HEK293 (cell line): ENCODE data around the gene SCIMP.

ENCODE experiments used
- CTCF ChIA-PET: fragments of 350-600 bp; formaldehyde crosslinking; extraction: SDS; loops from one replicate; lab custom pipeline; 2021; ENCODE audit warnings: antibody characterized with exemption; lab: Yijun Ruan, JAX
- POLR2A ChIA-PET: fragments of 300-600 bp; formaldehyde crosslinking; extraction: SDS; loops from one replicate; lab custom pipeline; 2020; ENCODE audit warnings: antibody characterized with exemption, inconsistent platforms; lab: Yijun Ruan, JAX
- H3K27ac ChIP-seq: fragments of 200-500 bp; sonication (Bioruptor generic); 2 replicates; pipeline ENCODE4 v1.5.1; 2014; ENCODE audit warnings: low read depth, low read length, control low read depth, inconsistent platforms; ENCODE audit errors: extremely low read depth
- H3K36me3 ChIP-seq, 2 experiments: fragments of 200-500 bp in 1 of 2; sonication (Bioruptor generic) in 1 of 2; 1 replicate in 1 of 2; 2 replicates in 1 of 2; pipeline ENCODE4 v1.5.1; 2014 to 2017; ENCODE audit warnings: inconsistent platforms in 2 of 2, low read length in 2 of 2; ENCODE audit not compliant: control insufficient read depth in 2 of 2, insufficient read depth in 1 of 2
- H3K4me1 ChIP-seq: fragments of 200-500 bp; sonication (Bioruptor generic); 2 replicates; pipeline ENCODE4 v1.5.1; 2014; ENCODE audit warnings: mild to moderate bottlenecking, low read length, inconsistent platforms; ENCODE audit not compliant: control insufficient read depth, insufficient read depth
- H3K4me3 ChIP-seq: 2 replicates; pipeline ENCODE4 v1.5.1; 2011; ENCODE audit warnings: low read depth, mild to moderate bottlenecking, control low read depth, low read length, moderate library complexity
- H3K9me3 ChIP-seq: fragments of 200-500 bp; sonication (Bioruptor generic); 2 replicates; pipeline ENCODE4 v1.5.1; 2014; ENCODE audit warnings: low read depth, low read length, inconsistent platforms; ENCODE audit not compliant: control insufficient read depth, insufficient read depth
- BCL6B ChIP-seq: fragments of 450-650 bp; formaldehyde crosslinking; IDR thresholded peaks from 2 replicates; pipeline ENCODE4 v1.5.1; 2017; ENCODE audit warnings: missing biosample characterization, missing genetic modification characterization
- KLF10 ChIP-seq: fragments of 450-650 bp; IDR thresholded peaks from 2 replicates; pipeline ENCODE4 v1.5.1; 2018; ENCODE audit warnings: missing biosample characterization, mild to moderate bottlenecking, missing genetic modification characterization
- KLF16 ChIP-seq: fragments of 450-650 bp; formaldehyde crosslinking; IDR thresholded peaks from 2 replicates; pipeline ENCODE4 v1.5.1; 2017; ENCODE audit warnings: missing biosample characterization, missing genetic modification characterization
- PRDM6 ChIP-seq: fragments of 450-650 bp; formaldehyde crosslinking; IDR thresholded peaks from 2 replicates; pipeline ENCODE4 v1.5.1; 2017; ENCODE audit warnings: missing biosample characterization, missing genetic modification characterization
- SETDB1 ChIP-seq: IDR thresholded peaks from one replicate; pipeline ENCODE4 v1.6.1; 2017; ENCODE audit warnings: mild to moderate bottlenecking, low read length, moderate library complexity, mixed read lengths; ENCODE audit not compliant: insufficient read length
- ZNF140 ChIP-seq: fragments of 450-650 bp; formaldehyde crosslinking; IDR thresholded peaks from 2 replicates; pipeline ENCODE4 v1.5.1; 2016; ENCODE audit warnings: missing biosample characterization, missing genetic modification characterization
- ZNF169 ChIP-seq: fragments of 450-650 bp; formaldehyde crosslinking; IDR thresholded peaks from 2 replicates; pipeline ENCODE4 v1.5.1; 2016; ENCODE audit warnings: missing biosample characterization, missing genetic modification characterization
- ZNF23 ChIP-seq: fragments of 450-650 bp; formaldehyde crosslinking; IDR thresholded peaks from 2 replicates; pipeline ENCODE4 v1.5.1; 2016; ENCODE audit warnings: missing biosample characterization, missing genetic modification characterization, borderline replicate concordance
- ZNF394 ChIP-seq: fragments of 450-650 bp; formaldehyde crosslinking; IDR thresholded peaks from 2 replicates; pipeline ENCODE4 v1.5.1; 2016; ENCODE audit warnings: missing biosample characterization, missing genetic modification characterization, mild to moderate bottlenecking, moderate library complexity, borderline replicate concordance
- ZNF610 ChIP-seq: fragments of 450-650 bp; formaldehyde crosslinking; IDR thresholded peaks from 2 replicates; pipeline ENCODE4 v1.5.1; 2016; ENCODE audit warnings: missing biosample characterization, missing genetic modification characterization, borderline replicate concordance
- ZNF623 ChIP-seq: fragments of 450-650 bp; formaldehyde crosslinking; IDR thresholded peaks from 2 replicates; pipeline ENCODE4 v1.5.1; 2016; ENCODE audit warnings: missing biosample characterization, missing genetic modification characterization
- ZNF639 ChIP-seq: fragments of 450-650 bp; formaldehyde crosslinking; IDR thresholded peaks from 2 replicates; pipeline ENCODE4 v1.5.1; 2016; ENCODE audit warnings: missing biosample characterization, missing genetic modification characterization
- ZNF660 ChIP-seq: fragments of 450-650 bp; IDR thresholded peaks from 2 replicates; pipeline ENCODE4 v1.5.1; 2018; ENCODE audit warnings: missing biosample characterization, mild to moderate bottlenecking, missing genetic modification characterization
- ZSCAN23 ChIP-seq: fragments of 450-650 bp; formaldehyde crosslinking; IDR thresholded peaks from 2 replicates; pipeline ENCODE4 v1.5.1; 2016; ENCODE audit warnings: missing biosample characterization, missing genetic modification characterization
- TF ChIP-seq, protein P1 (sequence below): fragments of 450-650 bp; formaldehyde crosslinking; IDR thresholded peaks from 2 replicates; pipeline ENCODE4 v1.5.1; 2016; ENCODE audit warnings: missing biosample characterization, missing genetic modification characterization, borderline replicate concordance
- TF ChIP-seq, protein P2 (sequence below): fragments of 450-650 bp; formaldehyde crosslinking; IDR thresholded peaks from 2 replicates; pipeline ENCODE4 v1.5.1; 2016; ENCODE audit warnings: missing biosample characterization, missing genetic modification characterization
- TF ChIP-seq, protein P3 (sequence below): fragments of 450-650 bp; formaldehyde crosslinking; IDR thresholded peaks from 2 replicates; pipeline ENCODE4 v1.5.1; 2017; ENCODE audit warnings: missing biosample characterization, missing genetic modification characterization

SCIMP gene

GRCh38 chr17:5203908-5204294 is 30.8 kb downstream of the SCIMP start:
- no peak overlapping the region for H3K27ac ChIP-seq
- no peak overlapping the region for H3K4me3 ChIP-seq
- ChIA-PET POLR2A (interaction anchor here (1.4 kb wide), 1 partner anchor 235 kb away, joined by 4 read pairs; the partner anchor contains the start of gene C1QBP), CTCF (no interaction called here)
- TF ChIP-seq ZNF169 (tag by site-specific recombination), result no peak
- TF ChIP-seq SETDB1, result peak; percentile 88
- H3K9me3 ChIP-seq, result no peaks in the 10 kb centered on the region
- H3K4me1 ChIP-seq, result no peaks in the 10 kb centered on the region
- H3K36me3 ChIP-seq, result no peaks in the 10 kb centered on the region

GRCh38 chr17:5203178-5203907 is 31.3 kb downstream of the SCIMP start:
- no peaks in the 10 kb centered on the region for H3K4me1 ChIP-seq
- no peaks in the 10 kb centered on the region for H3K36me3 ChIP-seq
- TF ChIP-seq SETDB1 (no peak), ZNF660 (tag by site-specific recombination) (no peak), ZNF23 (tag by site-specific recombination) (no peak), BCL6B (no peak), ZNF140 (no peak), ZNF639 (tag by site-specific recombination) (no peak), KLF10 (tag by site-specific recombination) (no peak), PRDM6 (tag by site-specific recombination) (no peak), KLF16 (tag by site-specific recombination) (no peak), ZNF394 (tag by site-specific recombination) (no peak), ZSCAN23 (no peak), ZNF623 (tag by site-specific recombination) (no peak), ZNF610 (no peak)
- TF ChIP-seq, protein P1, sequence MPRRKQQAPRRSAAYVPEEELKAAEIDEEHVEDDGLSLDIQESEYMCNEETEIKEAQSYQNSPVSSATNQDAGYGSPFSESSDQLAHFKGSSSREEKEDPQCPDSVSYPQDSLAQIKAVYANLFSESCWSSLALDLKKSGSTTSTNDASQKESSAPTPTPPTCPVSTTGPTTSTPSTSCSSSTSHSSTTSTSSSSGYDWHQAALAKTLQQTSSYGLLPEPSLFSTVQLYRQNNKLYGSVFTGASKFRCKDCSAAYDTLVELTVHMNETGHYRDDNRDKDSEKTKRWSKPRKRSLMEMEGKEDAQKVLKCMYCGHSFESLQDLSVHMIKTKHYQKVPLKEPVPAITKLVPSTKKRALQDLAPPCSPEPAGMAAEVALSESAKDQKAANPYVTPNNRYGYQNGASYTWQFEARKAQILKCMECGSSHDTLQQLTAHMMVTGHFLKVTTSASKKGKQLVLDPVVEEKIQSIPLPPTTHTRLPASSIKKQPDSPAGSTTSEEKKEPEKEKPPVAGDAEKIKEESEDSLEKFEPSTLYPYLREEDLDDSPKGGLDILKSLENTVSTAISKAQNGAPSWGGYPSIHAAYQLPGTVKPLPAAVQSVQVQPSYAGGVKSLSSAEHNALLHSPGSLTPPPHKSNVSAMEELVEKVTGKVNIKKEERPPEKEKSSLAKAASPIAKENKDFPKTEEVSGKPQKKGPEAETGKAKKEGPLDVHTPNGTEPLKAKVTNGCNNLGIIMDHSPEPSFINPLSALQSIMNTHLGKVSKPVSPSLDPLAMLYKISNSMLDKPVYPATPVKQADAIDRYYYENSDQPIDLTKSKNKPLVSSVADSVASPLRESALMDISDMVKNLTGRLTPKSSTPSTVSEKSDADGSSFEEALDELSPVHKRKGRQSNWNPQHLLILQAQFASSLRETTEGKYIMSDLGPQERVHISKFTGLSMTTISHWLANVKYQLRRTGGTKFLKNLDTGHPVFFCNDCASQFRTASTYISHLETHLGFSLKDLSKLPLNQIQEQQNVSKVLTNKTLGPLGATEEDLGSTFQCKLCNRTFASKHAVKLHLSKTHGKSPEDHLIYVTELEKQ, result no peak
- TF ChIP-seq, protein P2, sequence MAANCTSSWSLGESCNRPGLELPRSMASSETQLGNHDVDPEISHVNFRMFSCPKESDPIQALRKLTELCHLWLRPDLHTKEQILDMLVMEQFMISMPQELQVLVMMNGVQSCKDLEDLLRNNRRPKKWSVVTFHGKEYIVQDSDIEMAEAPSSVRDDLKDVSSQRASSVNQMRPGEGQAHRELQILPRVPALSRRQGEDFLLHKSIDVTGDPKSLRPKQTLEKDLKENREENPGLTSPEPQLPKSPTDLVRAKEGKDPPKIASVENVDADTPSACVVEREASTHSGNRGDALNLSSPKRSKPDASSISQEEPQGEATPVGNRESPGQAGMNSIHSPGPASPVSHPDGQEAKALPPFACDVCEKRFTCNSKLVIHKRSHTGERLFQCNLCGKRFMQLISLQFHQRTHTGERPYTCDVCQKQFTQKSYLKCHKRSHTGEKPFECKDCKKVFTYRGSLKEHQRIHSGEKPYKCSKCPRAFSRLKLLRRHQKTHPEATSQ (tag by site-specific recombination), result no peak
- TF ChIP-seq, protein P3, sequence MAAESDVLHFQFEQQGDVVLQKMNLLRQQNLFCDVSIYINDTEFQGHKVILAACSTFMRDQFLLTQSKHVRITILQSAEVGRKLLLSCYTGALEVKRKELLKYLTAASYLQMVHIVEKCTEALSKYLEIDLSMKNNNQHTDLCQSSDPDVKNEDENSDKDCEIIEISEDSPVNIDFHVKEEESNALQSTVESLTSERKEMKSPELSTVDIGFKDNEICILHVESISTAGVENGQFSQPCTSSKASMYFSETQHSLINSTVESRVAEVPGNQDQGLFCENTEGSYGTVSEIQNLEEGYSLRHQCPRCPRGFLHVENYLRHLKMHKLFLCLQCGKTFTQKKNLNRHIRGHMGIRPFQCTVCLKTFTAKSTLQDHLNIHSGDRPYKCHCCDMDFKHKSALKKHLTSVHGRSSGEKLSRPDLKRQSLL (tag by site-specific recombination), result no peak
- TF ChIP-seq, all 188 proteins: peak for 0
- CTCF ChIA-PET, result interaction anchor here (0.7 kb wide), 1 partner anchor 325 kb away, joined by 3 read pairs; no protein-coding TSS in a partner anchor
- no peak overlapping the region for H3K27ac ChIP-seq
- POLR2A ChIA-PET, result interaction anchor here (1.4 kb wide), 1 partner anchor 236 kb away, joined by 4 read pairs; the partner anchor contains the start of gene C1QBP
- H3K4me3 ChIP-seq, result no peak overlapping the region
- no peaks in the 10 kb centered on the region for H3K9me3 ChIP-seq
